Gastrocnemius medialis (tissue), 4 donors: Measurements from ENCODE around the gene CCDC142.
"Not testable (repeated sequence)": the region's sequence is repeated elsewhere in the genome, so short reads cannot be mapped to it uniquely, and the experiment has no call there.

Source experiments
- POLR2A ChIP-seq, 2 donors: fragments of 450-650 bp; IDR thresholded peaks; one replicate each; pipeline ENCODE4 v1.6.1; 2017; ENCODE audit warnings: antibody characterized with exemption in 2 of 2, mild to moderate bottlenecking in 2 of 2, moderate library complexity in 2 of 2
- TF ChIP-seq, protein P1 (sequence below), 5 experiments: fragments of 450-650 bp in 3 of 5; fragments of 200-600 bp in 2 of 5; sonication (generic) in 2 of 5; IDR thresholded peaks in 4 of 5; conservative IDR thresholded peaks in 1 of 5; 1 replicate in 4 of 5; 2 replicates in 1 of 5; pipeline ENCODE4 v1.5.1; 2016 to 2019; ENCODE audit warnings: antibody characterized with exemption in 5 of 5, mild to moderate bottlenecking in 3 of 5, moderate library complexity in 3 of 5

DNA sequence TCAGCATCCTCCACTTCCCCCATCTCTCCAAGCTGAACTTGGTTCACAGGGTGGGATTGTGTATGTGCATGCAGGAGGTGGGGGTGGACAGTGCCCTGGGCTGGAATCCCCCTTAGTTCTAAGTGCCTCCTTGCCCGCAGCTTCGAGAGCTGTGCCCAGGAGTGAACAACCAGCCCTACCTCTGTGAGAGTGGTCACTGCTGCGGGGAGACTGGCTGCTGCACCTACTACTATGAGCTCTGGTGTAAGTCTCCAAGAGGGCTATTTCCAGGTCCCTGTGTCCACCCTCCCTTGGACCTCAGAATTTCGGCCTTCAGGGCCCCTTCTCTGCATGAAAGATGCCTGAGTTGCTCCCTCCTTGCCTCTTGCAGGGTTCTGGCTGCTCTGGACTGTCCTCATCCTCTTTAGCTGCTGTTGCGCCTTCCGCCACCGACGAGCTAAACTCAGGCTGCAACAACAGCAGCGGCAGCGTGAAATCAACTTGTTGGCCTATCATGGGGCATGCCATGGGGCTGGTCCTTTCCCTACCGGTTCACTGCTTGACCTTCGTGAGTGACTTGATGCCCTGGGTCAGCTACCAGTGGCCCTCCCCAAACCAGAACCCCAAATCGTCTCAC, 23.2 kb downstream of the CCDC142 start:
- not testable (repeated sequence) for TF ChIP-seq POLR2A (IDR thresholded peaks at IDR 0.05)
- TF ChIP-seq, protein P1, sequence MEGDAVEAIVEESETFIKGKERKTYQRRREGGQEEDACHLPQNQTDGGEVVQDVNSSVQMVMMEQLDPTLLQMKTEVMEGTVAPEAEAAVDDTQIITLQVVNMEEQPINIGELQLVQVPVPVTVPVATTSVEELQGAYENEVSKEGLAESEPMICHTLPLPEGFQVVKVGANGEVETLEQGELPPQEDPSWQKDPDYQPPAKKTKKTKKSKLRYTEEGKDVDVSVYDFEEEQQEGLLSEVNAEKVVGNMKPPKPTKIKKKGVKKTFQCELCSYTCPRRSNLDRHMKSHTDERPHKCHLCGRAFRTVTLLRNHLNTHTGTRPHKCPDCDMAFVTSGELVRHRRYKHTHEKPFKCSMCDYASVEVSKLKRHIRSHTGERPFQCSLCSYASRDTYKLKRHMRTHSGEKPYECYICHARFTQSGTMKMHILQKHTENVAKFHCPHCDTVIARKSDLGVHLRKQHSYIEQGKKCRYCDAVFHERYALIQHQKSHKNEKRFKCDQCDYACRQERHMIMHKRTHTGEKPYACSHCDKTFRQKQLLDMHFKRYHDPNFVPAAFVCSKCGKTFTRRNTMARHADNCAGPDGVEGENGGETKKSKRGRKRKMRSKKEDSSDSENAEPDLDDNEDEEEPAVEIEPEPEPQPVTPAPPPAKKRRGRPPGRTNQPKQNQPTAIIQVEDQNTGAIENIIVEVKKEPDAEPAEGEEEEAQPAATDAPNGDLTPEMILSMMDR (IDR thresholded peaks at IDR 0.05 in 4 of 5, conservative IDR thresholded peaks at IDR 0.05 in 1 of 5): not testable (repeated sequence)
